PC-3 (cell line): Measurements from ENCODE around the gene TXNDC15. TPM values are rescaled to one million over a fixed set of nuclear protein-coding genes. Genes with fewer than 3 reads are reported as not detected.

ENCODE experiments used
- ATAC-seq: fragments of 200-7000 bp; cut with Tn5 transposase; 2 replicates; pipeline ENCODE4 v1.9.1; 2020; ENCODE audit warnings: mild to moderate bottlenecking, moderate library complexity
- BruUV-seq: library from RNA; stranded (reverse); fragments of 400-500 nt; replicated peaks from 2 replicates; lab custom pipeline; 2021; lab: Mats Ljungman, UMichigan
- CTCF ChIA-PET: fragments of 300-600 bp; sonication (Branson Sonifier 250); formaldehyde crosslinking; loops from one replicate; lab custom pipeline; 2022; ENCODE audit warnings: antibody characterized with exemption; lab: Charles Lee
- POLR2A ChIA-PET: fragments of 300-600 bp; sonication (Branson Sonifier 250); formaldehyde crosslinking; loops from one replicate; lab custom pipeline; 2022; ENCODE audit warnings: antibody characterized with exemption; ENCODE audit not compliant: unreplicated experiment; lab: Charles Lee
- DNase-seq: peaks from one replicate; pipeline ENCODE4 v3.0.0-alpha.2; 2015
- H2AFZ ChIP-seq: fragments of 300-600 bp; sonication (generic); 2 replicates; pipeline ENCODE4 v1.6.0; 2016; ENCODE audit warnings: antibody characterized with exemption, low read length
- H3F3A ChIP-seq: fragments of 300-600 bp; sonication (generic); one replicate; pipeline ENCODE4 v1.6.0; 2017; ENCODE audit warnings: antibody characterized with exemption, low read length, control low read depth, mild to moderate bottlenecking; ENCODE audit not compliant: unreplicated experiment
- H3K27ac ChIP-seq: fragments of 300-600 bp; sonication (generic); 2 replicates; pipeline ENCODE4 v1.5.1; 2016; ENCODE audit warnings: mild to moderate bottlenecking, low read length
- H3K27me3 ChIP-seq: fragments of 300-600 bp; sonication (generic); 2 replicates; pipeline ENCODE4 v1.6.1; 2016; ENCODE audit warnings: low read length, mixed read lengths
- H3K36me3 ChIP-seq: fragments of 300-600 bp; sonication (generic); 2 replicates; pipeline ENCODE4 v1.6.1; 2016; ENCODE audit warnings: low read depth, mixed run types, low read length, mixed read lengths
- H3K4me1 ChIP-seq: fragments of 300-600 bp; sonication (generic); 2 replicates; pipeline ENCODE4 v1.5.1; 2016; ENCODE audit warnings: low read length; ENCODE audit not compliant: insufficient read depth
- H3K4me2 ChIP-seq: fragments of 300-600 bp; sonication (generic); 2 replicates; pipeline ENCODE4 v1.6.0; 2016; ENCODE audit warnings: low read length
- H3K4me3 ChIP-seq: fragments of 300-600 bp; sonication (generic); 2 replicates; pipeline ENCODE4 v1.5.1; 2016; ENCODE audit warnings: mild to moderate bottlenecking, low read length, mixed read lengths
- H3K79me2 ChIP-seq: fragments of 300-600 bp; sonication (generic); 2 replicates; pipeline ENCODE4 v1.6.1; 2017; ENCODE audit warnings: low read length, mixed read lengths
- H3K9ac ChIP-seq: fragments of 300-600 bp; sonication (generic); 2 replicates; pipeline ENCODE4 v1.6.0; 2016; ENCODE audit warnings: mild to moderate bottlenecking, low read length
- H3K9me2 ChIP-seq: fragments of 300-600 bp; sonication (generic); replicated peaks from 2 replicates; pipeline ENCODE4 v1.6.1; 2016; ENCODE audit warnings: mixed run types, low read length, mixed read lengths
- H3K9me3 ChIP-seq: fragments of 300-600 bp; sonication (generic); 2 replicates; pipeline ENCODE4 v1.6.1; 2016; ENCODE audit warnings: low read length, mixed read lengths
- H4K20me1 ChIP-seq: fragments of 300-600 bp; sonication (generic); 2 replicates; pipeline ENCODE4 v1.6.1; 2016; ENCODE audit warnings: low read length, mixed read lengths
- CTCF ChIP-seq: fragments of 300-600 bp; sonication (generic); conservative IDR thresholded peaks from 2 replicates; pipeline ENCODE4 v1.5.1; 2017; ENCODE audit warnings: antibody characterized with exemption, low read depth, mild to moderate bottlenecking, low read length
- EZH2 ChIP-seq: fragments of 300-600 bp; sonication (generic); IDR thresholded peaks from one replicate; pipeline ENCODE4 v1.6.1; 2017; ENCODE audit warnings: antibody characterized with exemption, mild to moderate bottlenecking, low read length; ENCODE audit not compliant: unreplicated experiment
- EZH2phosphoT487 ChIP-seq: fragments of 300-600 bp; sonication (generic); IDR thresholded peaks from 2 replicates; pipeline ENCODE4 v1.6.1; 2018; ENCODE audit warnings: mild to moderate bottlenecking, antibody characterized with exemption, low read length, borderline replicate concordance
- intact Hi-C: fragments of 100-400 bp; cut with micrococcal nuclease; formaldehyde crosslinking; loops from 2 replicates; pipeline ENCODE4 v1.9.0; 2023
- total RNA-seq: library from RNA; depleted of rRNA; stranded (reverse); fragments of >200 nt; gene quantifications from 2 replicates; pipeline ENCODE4 v1.2.3, GENCODE V29; 2014

TXNDC15 gene
- total RNA-seq, 1 experiment from 2014 or later = 42.6 TPM

- Histone ChIP-seq H3K4me1 (no peaks in the 10 kb centered on the region), H3K9ac (no peak overlapping the region), H3K27ac (no peak overlapping the region), H3K4me3 (no peak overlapping the region), H2AFZ (no peak overlapping the region), H3K36me3 (peaks cover 9% of the 10 kb centered on the region), H3K9me3 (no peaks in the 10 kb centered on the region), H3K4me2 (no peak overlapping the region), H3F3A (no peaks in the 10 kb centered on the region), H3K9me2 (no peaks in the 10 kb centered on the region), H4K20me1 (no peaks in the 10 kb centered on the region), H3K27me3 (no peaks in the 10 kb centered on the region), H3K79me2 (no peaks in the 10 kb centered on the region)
- intact Hi-C loops = no loop called here
- DNase-seq (peak; percentile 11), ATAC-seq (no peak; the same call in 1 of the 2 replicates)
- peak; percentile 60 for TF ChIP-seq CTCF
- TF ChIP-seq EZH2phosphoT487 = no peak
- BruUV-seq = no TSS peak
- ChIA-PET POLR2A (no interaction called here), CTCF (interaction anchor here (0.6 kb wide), 2 partner anchors 229 to 274 kb away, joined by 3 read pairs; no protein-coding TSS in a partner anchor)
Measured at GRCh38 chr5:134917070-134917815, 43.1 kb downstream of the TXNDC15 start.

- Histone ChIP-seq H2AFZ (no peak overlapping the region), H3K9ac (no peak overlapping the region), H3K27me3 (no peaks in the 10 kb centered on the region), H3K27ac (no peak overlapping the region), H3K79me2 (no peaks in the 10 kb centered on the region), H3K4me2 (no peak overlapping the region), H4K20me1 (no peaks in the 10 kb centered on the region), H3K4me1 (no peaks in the 10 kb centered on the region), H3K9me2 (no peaks in the 10 kb centered on the region), H3K36me3 (peaks cover 10% of the 10 kb centered on the region), H3K4me3 (no peak overlapping the region), H3F3A (no peaks in the 10 kb centered on the region), H3K9me3 (no peaks in the 10 kb centered on the region)
- ChIA-PET POLR2A (no interaction called here), CTCF (interaction anchor here (0.6 kb wide), 1 partner anchor 616 kb away, joined by 3 read pairs; no protein-coding TSS in a partner anchor)
- no TSS peak for BruUV-seq
- peak; percentile 54 for ATAC-seq
- DNase-seq = no peak
- intact Hi-C loops = loop anchor here (2.0 kb wide), 1 partner anchor 272 kb away; no protein-coding TSS in a partner anchor
- no peak for TF ChIP-seq CTCF
- TF ChIP-seq EZH2phosphoT487 = no peak
- TF ChIP-seq EZH2 = no peak
Measured at GRCh38 chr5:134918861-134919260, 44.7 kb downstream of the TXNDC15 start.
